Activated naive CD8-positive, alpha-beta T cell treated with anti-CD3 and anti-CD28 coated beads, Interleukin-2, amount 50 U/mL, for 24 hours (primary cell): ENCODE results near the gene TSPAN9.

Experiments used
- ATAC-seq: fragments of 150-1000 bp; cut with Tn5 transposase; one replicate; pipeline ENCODE4 v1.10.0; 2021
- DNase-seq: peaks from one replicate; pipeline ENCODE4 v3.0.0; 2021
- H3K27ac Mint-ChIP-seq: one replicate; pipeline ENCODE4 v1.8.0; 2021; ENCODE audit warnings: mild to moderate bottlenecking, mixed read lengths
- H3K27me3 Mint-ChIP-seq: one replicate; pipeline ENCODE4 v1.8.0; 2021; ENCODE audit warnings: mixed read lengths
- H3K36me3 Mint-ChIP-seq: one replicate; pipeline ENCODE4 v1.8.0; 2021; ENCODE audit warnings: low read depth, mixed read lengths
- H3K4me1 Mint-ChIP-seq: one replicate; pipeline ENCODE4 v1.8.0; 2021; ENCODE audit warnings: mixed read lengths
- H3K4me3 Mint-ChIP-seq: one replicate; pipeline ENCODE4 v1.8.0; 2021; ENCODE audit warnings: mild to moderate bottlenecking, moderate library complexity, mixed read lengths
- H3K9me3 Mint-ChIP-seq: one replicate; pipeline ENCODE4 v1.8.0; 2021; ENCODE audit warnings: mixed read lengths

TSPAN9 gene

DNA sequence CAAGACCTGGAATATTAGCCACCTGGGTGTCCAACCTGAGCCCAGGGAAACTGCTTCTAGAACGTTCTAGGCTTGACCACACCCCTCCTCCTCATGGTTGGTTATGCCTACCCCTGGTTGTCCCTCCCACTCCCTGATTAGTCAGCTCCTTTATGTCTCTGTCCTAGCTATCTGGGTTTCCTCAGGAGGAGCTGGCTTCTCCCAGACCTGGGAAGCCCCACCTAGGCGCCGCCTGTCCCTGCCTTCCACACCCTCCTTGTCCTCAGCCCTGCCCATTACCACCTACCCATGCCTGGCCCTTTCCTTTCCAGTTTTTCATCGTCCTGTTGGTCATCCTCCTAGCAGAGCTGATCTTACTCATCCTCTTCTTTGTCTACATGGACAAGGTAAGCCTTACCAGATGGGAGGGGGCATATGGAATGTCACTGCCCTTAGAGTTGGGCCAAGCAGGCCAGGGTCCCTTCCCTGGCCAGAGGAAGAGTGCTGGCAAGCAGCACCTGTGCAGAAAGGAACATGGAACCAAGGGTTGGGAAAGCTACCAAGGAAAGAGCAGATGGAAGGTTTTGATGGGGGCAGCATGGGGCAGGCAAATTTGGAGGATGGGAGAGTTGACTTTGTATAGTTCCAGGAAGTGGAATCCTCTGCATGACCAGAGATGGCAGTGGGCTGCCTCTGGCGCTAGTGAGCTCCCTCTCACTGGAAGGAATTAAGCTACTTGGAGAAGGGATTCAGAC, 201.7 kb downstream of the TSPAN9 start:
- no peaks in the 10 kb centered on the region for H3K4me1 Mint-ChIP-seq
- no peaks in the 10 kb centered on the region for H3K36me3 Mint-ChIP-seq
- H3K27ac Mint-ChIP-seq, result no peak overlapping the region
- no peak overlapping the region for H3K4me3 Mint-ChIP-seq
- H3K9me3 Mint-ChIP-seq, result no peaks in the 10 kb centered on the region
- DNase-seq (no peak), ATAC-seq (no peak)
- peaks cover 9% of the 10 kb centered on the region for H3K27me3 Mint-ChIP-seq

DNA sequence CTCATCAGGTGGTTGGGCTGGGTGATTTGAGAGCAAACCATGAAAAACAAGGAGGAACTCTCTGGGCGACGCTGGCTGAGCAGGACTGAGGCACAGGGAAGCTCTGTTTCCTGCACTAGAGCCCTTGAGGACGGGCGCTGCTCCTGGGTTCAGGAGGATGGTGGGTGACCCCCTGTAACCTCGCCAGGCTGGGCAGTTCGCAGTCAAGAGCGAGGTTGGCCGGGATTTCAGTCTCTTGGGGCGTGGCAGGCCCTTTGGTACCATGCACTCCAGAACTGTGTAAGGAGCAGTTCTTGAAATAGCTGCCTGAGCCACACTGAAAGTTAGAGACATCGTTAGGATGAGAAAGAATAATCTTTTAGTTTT, 202.2 kb downstream of the TSPAN9 start:
- H3K27ac Mint-ChIP-seq, result no peak overlapping the region
- peaks cover 9% of the 10 kb centered on the region for H3K27me3 Mint-ChIP-seq
- no peaks in the 10 kb centered on the region for H3K4me1 Mint-ChIP-seq
- ATAC-seq, result no peak
- DNase-seq, result no peak
- no peak overlapping the region for H3K4me3 Mint-ChIP-seq
- no peaks in the 10 kb centered on the region for H3K9me3 Mint-ChIP-seq
- H3K36me3 Mint-ChIP-seq, result no peaks in the 10 kb centered on the region

DNA sequence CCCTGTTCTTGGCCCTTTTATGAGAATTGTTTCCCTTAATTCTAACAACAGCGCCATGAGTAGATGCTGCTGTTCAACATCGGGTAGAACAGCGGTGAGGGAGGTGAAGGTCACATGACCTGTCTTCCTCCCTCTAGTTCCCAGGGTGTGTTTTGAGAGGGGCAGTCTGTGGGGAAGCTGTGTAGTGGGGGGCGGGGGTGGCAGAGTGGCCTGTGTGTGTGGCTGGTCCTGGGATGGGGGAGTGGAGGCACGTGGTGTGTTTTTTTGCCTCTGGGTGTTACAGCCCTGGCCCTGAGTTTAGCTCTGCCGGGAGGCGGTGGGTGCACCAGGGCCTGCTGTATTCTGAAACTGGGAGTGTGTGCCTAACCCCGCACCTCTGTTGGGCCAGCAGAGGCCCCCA, 202.7 kb downstream of the TSPAN9 start:
- no peak for ATAC-seq
- Mint-ChIP-seq H3K9me3 (no peaks in the 10 kb centered on the region), H3K4me1 (no peaks in the 10 kb centered on the region), H3K27me3 (peaks cover 9% of the 10 kb centered on the region), H3K27ac (no peak overlapping the region), H3K4me3 (no peak overlapping the region), H3K36me3 (no peaks in the 10 kb centered on the region)
- DNase-seq, result no peak

DNA sequence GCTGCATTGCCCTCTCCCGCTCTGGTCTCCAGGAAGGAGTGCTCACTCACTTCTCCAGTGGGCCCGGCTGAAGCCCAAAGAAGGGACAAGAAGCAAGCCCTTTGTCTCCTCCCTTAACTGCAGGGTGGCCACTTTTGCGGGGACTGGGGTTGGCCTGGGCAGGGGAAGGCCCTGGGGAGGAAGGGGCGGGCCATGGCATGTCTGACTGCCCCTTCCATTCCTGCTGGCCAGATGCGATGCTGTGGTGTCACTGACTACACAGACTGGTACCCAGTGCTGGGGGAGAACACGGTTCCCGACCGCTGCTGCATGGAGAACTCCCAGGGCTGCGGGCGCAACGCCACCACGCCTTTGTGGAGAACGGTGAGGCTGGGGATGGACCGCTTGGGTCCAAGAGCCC, 203.8 kb downstream of the TSPAN9 start:
- no peak overlapping the region for H3K27ac Mint-ChIP-seq
- H3K4me3 Mint-ChIP-seq, result no peak overlapping the region
- H3K4me1 Mint-ChIP-seq, result no peaks in the 10 kb centered on the region
- peaks cover 9% of the 10 kb centered on the region for H3K27me3 Mint-ChIP-seq
- H3K36me3 Mint-ChIP-seq, result no peaks in the 10 kb centered on the region
- ATAC-seq (no peak), DNase-seq (no peak)
- no peaks in the 10 kb centered on the region for H3K9me3 Mint-ChIP-seq

DNA sequence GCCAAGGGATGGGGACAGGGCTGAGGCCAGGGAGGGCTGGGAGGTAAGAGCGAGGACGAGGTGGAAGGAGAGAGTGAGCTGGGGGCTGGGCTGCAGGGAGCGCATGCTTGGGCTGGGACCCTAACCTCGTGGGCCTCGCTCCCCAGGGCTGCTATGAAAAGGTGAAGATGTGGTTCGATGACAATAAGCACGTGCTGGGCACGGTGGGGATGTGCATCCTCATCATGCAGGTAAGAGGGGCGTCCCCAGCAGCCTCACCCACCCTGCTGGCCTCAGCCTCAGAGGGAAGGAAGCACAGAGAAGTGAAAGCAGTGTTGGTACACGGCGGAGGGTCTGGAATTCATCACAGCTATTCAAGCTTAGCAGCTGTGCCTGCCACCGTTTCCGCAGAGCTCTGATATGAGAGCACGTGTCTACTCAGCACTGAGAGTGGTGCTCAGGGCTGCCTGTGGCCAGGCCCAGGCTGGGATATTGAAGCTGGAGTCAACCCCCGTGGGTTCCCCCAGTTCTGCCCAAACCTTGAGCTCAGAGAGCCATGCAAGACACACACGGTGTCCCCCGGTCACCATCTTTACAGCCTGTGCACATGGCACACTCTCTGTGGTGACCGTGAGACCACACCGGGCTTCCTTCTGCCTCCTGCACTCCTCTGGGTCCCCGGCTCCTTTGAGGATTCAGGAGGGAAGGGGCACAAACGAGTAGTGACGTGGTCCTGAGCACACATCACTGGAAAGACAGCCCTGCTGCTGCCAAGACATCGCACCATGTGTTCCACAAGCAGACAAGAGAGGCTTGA, 204.6 kb downstream of the TSPAN9 start:
- Mint-ChIP-seq H3K4me3 (no peak overlapping the region), H3K4me1 (no peaks in the 10 kb centered on the region), H3K9me3 (no peaks in the 10 kb centered on the region), H3K27me3 (peaks cover 9% of the 10 kb centered on the region), H3K36me3 (no peaks in the 10 kb centered on the region), H3K27ac (no peak overlapping the region)
- no peak for DNase-seq
- ATAC-seq, result no peak

DNA sequence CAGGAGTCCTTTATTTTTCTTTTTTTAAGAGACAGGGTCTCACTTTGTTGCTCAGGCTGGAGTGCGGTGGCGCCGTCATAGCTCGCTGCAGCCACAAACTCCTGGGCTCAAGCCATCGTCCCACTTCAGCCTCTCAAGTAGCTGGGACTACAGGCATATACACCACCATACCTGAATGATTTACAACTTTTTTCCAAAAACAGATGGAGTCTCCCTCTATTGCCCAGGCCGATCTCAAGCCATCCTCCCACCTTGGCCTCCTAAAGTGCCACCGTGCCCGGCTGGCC, 205.1 kb downstream of the TSPAN9 start:
- H3K36me3 Mint-ChIP-seq, result no peaks in the 10 kb centered on the region
- H3K27ac Mint-ChIP-seq, result no peak overlapping the region
- H3K4me1 Mint-ChIP-seq, result no peaks in the 10 kb centered on the region
- ATAC-seq (no peak), DNase-seq (no peak)
- H3K4me3 Mint-ChIP-seq, result no peak overlapping the region
- peaks cover 6% of the 10 kb centered on the region for H3K27me3 Mint-ChIP-seq
- no peaks in the 10 kb centered on the region for H3K9me3 Mint-ChIP-seq

DNA sequence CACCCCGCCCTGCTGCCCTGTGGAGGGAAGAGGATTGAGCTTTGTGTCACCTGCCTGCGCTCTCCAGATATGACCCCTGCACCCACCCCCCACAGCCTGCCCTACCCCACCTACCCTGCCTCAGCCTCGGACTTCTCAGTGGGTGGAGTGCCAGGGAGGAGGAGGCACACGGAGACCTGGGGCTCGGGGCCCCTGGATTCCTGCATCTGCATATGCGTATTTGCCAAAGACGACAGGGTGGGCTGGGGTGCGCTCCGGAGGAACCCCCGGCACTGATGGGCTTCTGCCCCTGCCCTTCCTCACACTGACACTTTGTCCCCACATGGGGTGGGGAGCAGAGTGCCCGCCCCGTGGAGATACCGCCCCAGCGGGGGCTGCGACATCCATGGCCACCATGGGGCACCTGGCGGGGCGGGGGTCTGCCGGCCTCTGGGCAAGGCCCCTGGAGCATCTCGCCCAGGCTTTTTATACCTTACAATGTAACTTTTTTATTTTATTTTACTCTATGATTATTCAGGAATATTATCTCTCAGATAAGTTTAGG, 206.0 kb downstream of the TSPAN9 start:
- Mint-ChIP-seq H3K27me3 (peaks cover 3% of the 10 kb centered on the region), H3K4me3 (no peak overlapping the region), H3K9me3 (no peaks in the 10 kb centered on the region), H3K27ac (no peak overlapping the region), H3K4me1 (no peaks in the 10 kb centered on the region), H3K36me3 (no peaks in the 10 kb centered on the region)
- no peak for ATAC-seq
- DNase-seq, result no peak

DNA sequence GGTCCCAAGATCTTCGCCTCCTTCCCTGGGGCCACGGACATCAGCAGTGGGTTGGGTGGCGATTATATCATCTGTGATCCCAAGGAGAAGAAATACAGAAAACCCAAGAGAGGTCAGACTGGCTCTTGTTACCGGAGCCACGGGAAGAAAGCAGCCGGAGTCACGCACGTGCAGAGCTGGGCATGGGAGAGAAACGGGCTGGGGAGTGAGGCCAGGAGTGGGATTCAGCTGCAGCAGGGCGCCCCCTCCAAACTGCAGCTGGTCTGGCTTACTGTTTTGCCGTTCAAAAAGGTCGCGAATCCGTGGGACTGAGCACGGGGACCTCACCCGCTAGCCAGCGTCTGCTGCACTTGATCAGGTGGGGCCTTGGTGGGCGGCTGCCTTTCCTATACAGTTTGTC, 207.2 kb downstream of the TSPAN9 start:
- H3K9me3 Mint-ChIP-seq, result no peaks in the 10 kb centered on the region
- ATAC-seq (no peak), DNase-seq (no peak)
- no peak overlapping the region for H3K27ac Mint-ChIP-seq
- H3K27me3 Mint-ChIP-seq, result peaks cover 6% of the 10 kb centered on the region
- no peaks in the 10 kb centered on the region for H3K36me3 Mint-ChIP-seq
- no peaks in the 10 kb centered on the region for H3K4me1 Mint-ChIP-seq
- H3K4me3 Mint-ChIP-seq, result no peak overlapping the region

DNA sequence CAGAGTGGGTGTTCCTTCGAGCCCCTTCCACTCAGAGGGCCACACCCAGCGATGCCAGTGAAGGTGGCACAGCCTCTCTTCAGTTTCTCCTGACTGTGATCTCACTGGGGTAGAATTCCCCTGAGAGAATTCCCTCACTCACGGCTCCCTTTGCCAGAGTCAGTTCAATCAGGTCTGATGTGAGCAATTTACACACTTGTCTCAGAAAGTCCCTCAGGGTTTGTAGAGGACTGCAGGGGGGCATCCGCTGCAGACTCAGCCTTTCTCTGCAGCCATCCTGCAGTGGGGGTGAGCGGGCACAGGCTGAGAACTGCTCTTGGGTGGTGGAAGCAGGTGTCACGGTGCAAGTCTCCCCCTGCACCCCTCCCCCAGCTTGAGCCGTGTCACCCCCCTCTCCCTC, 208.4 kb downstream of the TSPAN9 start:
- no peak overlapping the region for H3K4me3 Mint-ChIP-seq
- ATAC-seq (no peak), DNase-seq (no peak)
- peaks cover 3% of the 10 kb centered on the region for H3K27me3 Mint-ChIP-seq
- H3K36me3 Mint-ChIP-seq, result no peaks in the 10 kb centered on the region
- H3K9me3 Mint-ChIP-seq, result no peaks in the 10 kb centered on the region
- no peak overlapping the region for H3K27ac Mint-ChIP-seq
- H3K4me1 Mint-ChIP-seq, result no peaks in the 10 kb centered on the region

DNA sequence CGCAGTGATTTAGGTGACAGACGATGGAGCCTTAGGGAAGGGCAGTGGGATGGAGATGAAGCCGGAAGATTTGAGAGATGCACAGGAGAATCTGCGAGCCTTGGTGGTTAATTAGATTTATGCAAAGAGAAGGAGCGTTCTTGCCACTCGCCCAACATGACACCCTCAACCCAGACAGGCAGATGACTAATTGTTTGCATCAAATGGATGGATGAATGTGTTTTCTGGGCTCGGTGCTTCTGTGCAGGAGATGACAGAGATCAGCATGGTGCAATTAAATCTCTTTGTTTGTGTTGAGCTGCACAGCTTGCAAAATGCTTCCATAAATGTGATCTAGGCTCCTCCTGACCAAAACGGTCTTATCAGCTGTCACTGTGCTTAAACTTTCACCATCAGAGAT, 211.5 kb downstream of the TSPAN9 start:
- Mint-ChIP-seq H3K4me3 (no peak overlapping the region), H3K9me3 (no peaks in the 10 kb centered on the region), H3K4me1 (no peaks in the 10 kb centered on the region), H3K27me3 (peaks cover 3% of the 10 kb centered on the region), H3K27ac (no peak overlapping the region), H3K36me3 (no peaks in the 10 kb centered on the region)
- ATAC-seq, result no peak
- DNase-seq, result no peak

DNA sequence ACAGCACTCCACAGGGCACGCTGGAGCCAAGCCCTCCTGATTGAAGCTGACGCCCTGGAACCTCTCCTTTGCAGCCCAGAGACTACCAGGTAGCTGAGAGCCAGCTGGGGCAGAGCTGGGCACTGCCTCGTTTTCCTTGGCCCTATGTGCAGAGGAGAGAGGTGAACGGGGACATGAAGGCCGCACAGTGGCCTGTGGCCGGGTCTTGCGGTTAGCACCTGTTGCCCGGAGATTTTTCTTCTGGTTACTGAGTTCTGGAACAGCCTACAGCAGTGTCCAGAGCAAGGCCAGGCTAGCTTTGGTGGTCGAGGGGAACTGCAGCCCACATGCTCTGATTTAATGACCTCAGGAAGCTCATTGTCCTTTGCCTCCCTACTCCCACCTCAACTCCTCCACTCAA, 212.5 kb downstream of the TSPAN9 start:
- no peak overlapping the region for H3K4me3 Mint-ChIP-seq
- H3K27me3 Mint-ChIP-seq, result peaks cover 3% of the 10 kb centered on the region
- ATAC-seq, result no peak

DNA sequence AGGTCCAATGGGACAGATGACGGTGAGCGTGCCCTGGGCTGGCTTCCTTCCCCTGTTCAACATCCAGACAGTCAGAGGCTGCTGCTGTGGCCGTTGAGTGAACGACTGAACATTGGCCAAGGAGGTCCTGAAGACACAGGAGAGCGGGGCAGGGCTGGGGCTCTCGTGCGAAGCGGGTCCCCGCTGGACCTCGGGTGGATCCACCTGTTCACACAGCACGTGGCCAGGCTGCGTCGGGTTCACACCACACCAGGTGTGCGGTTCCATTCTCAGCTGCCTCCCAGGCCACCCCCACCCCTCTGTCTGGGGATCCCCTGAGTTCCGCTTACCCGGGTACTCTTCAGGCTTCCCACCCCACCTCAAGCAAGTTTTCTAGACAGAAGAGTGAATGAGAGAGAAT, 214.8 kb downstream of the TSPAN9 start:
- Mint-ChIP-seq H3K36me3 (no peaks in the 10 kb centered on the region), H3K27me3 (peaks cover 5% of the 10 kb centered on the region), H3K27ac (no peak overlapping the region), H3K4me3 (no peak overlapping the region), H3K4me1 (no peaks in the 10 kb centered on the region), H3K9me3 (no peaks in the 10 kb centered on the region)
- ATAC-seq, result no peak
- DNase-seq, result no peak

More for the DNA sequence above, 212.5 kb downstream of the TSPAN9 start:
- no peak overlapping the region for H3K27ac Mint-ChIP-seq
- no peaks in the 10 kb centered on the region for H3K9me3 Mint-ChIP-seq
- DNase-seq, result no peak
- H3K4me1 Mint-ChIP-seq, result no peaks in the 10 kb centered on the region
- no peaks in the 10 kb centered on the region for H3K36me3 Mint-ChIP-seq

DNA sequence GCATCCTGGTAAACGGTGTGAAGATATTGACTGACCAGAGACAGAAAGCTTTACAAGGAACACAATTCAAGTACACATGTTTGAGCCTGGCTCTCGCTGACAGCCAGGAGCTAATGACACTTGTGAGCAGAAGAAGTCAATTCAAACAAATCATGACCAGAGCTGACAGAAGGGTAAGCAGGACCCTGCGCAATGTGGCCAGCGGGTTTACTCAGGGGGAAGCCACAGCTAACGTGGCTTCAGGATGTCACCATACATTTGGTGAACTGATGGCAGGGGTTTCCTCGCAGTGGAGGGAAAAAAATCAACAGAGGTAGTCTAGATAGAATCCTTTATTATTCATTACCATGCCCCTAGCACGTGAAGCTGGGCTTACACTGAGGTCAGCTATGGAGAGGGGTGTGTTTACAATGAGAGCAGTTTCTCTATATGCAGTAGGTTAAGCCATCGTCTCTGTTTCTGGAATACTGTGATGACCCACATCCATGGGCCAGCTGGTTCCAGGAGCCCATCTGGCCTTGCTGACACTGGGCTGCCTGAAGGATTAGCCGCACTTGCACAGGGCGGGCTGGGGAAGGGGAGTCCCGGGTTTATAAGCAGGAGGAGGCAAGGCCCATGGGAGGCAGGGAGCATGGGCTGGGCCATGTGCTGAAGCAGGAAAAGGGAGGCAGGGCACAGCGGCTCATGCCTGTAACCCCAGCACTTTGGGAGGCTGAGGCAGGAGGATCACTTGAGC, 215.7 kb downstream of the TSPAN9 start:
- no peaks in the 10 kb centered on the region for H3K36me3 Mint-ChIP-seq
- H3K27me3 Mint-ChIP-seq, result peaks cover 5% of the 10 kb centered on the region
- DNase-seq (no peak), ATAC-seq (no peak)
- H3K4me1 Mint-ChIP-seq, result no peaks in the 10 kb centered on the region
- H3K4me3 Mint-ChIP-seq, result no peak overlapping the region
- H3K27ac Mint-ChIP-seq, result no peak overlapping the region
- no peaks in the 10 kb centered on the region for H3K9me3 Mint-ChIP-seq

DNA sequence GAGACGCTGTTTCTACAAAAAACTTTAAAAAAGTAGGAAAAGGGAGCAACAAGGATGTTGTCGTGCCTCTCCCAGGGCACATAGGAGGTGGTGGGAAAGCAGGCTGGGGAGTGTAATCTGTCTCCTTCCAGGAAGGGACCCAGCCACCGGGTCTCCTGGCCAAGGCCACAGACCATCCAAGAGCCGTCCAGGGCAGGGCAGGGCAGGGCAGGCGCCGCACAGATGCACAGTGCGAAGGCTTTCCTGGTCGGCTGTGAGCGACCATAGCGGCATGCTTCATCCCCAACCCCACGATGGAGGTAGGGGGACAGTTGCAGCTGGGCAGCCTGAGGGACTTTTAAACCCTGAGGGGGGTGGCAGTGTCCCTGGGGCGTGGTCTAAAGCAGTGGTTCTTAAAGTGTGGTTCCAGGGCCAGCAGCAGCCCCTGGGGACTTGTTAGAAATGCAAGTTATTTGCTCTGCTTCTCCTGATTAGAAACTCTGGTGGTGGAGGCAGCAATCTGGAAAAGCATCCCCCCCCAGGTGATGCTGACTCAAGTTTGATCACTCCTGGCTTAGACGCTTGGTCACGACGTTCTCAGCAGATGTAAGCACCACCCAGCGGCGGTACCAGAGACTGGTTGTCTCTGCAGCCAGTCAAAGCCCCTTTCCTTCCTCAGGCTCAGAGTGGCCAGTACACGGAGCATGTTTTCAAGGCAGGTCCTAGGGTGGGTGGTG, 216.4 kb downstream of the TSPAN9 start:
- DNase-seq (no peak), ATAC-seq (no peak)
- Mint-ChIP-seq H3K4me3 (no peak overlapping the region), H3K27ac (no peak overlapping the region), H3K36me3 (no peaks in the 10 kb centered on the region), H3K4me1 (no peaks in the 10 kb centered on the region), H3K9me3 (no peaks in the 10 kb centered on the region), H3K27me3 (peaks cover 5% of the 10 kb centered on the region)
